NCI-H2081 (cell line): ENCODE results near the gene LRP1.

Source experiments
- DNase-seq, 2 experiments: peaks; one replicate each; lab custom pipeline; 2025; lab: John Stamatoyannopoulos, UW

The LRP1 gene

DNA sequence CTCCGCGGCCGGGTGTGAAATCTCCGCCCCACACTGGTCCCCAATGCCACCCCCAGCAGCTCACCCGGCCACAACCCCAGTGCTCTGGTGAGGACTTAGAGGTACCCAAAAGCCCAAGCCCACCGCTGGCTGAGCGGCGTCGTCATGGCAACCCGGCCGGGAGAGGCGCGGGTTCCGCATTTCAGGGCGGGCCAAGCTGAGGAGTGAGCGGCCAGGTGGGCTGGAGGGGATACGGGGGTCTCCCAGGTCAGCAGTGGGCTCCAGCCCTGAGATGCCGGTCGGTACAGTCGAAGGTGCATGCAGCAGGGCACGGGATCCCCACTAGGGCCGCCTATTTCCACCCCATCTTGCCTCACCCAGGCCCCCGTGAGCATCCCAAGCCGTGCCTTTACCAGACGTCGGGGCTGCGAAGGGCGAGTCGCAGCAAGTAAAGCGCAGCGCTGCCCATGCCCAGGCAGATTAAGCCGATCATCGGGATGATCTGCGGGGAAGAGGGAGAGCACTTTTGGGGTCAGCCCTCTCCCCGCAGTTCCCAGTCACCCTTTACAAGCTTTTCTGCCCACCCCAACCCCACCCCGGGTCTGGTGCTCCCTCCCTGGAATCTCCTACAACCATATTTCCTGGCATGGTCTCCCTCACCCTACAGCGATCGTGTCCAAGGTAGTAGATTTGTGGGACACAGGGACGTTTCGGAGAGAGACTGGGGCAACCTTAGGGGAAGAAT, 108.1 kb downstream of the LRP1 start:
- no peak for DNase-seq

DNA sequence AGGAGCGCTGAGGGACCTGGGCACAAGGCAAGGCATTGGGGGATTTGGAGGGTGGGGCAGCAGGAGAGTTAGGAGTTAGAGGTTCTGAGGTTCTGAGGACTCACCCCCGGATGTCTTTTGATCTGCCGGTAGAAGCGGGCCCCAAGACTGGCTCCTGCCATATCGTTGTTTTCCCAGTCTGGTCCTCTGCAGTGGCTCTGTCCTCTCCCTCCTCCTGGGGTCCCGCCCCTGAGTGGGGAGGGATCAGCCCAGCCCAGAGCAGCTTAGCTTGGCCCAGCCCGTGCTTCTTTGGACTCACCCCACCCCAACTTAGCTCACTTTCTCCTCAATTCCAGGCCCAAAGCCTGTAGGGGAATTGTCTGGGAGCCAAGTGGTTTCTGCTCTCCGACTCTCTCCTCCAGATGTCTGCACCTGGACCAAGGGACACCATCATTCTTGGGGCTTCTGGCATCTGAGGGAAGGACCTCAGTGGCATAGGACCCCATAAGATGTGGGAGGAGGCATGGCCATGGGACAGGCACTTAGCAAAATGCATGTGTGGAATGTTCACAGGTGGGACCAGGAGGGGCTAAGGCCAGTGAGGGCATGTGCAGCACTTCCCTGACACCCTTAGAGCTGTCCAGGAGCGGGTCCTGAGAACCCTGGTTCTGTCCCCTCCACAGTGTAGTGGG, 108.8 kb downstream of the LRP1 start:
- no peak for DNase-seq

DNA sequence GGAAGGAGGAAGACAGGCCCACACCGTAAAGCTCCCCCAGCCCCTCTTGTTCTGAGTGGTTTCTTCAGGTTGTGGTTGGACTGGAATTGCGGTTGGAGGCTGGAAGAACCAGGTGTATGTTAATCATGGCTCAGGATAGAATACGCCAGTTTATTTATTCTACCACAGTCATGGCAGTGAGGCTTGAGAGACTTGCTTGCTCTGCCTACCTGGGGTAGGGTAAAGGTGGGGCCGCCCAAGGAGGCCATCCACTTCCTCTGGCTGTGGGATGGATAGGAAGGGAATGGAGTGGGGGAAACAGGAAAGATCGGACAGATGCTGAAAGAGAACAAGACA, 109.3 kb downstream of the LRP1 start:
- no peak for DNase-seq

- peak; percentile 40 to 42 for DNase-seq
Observed at GRCh38 chr12:57237932-57238853, 109.9 kb downstream of the LRP1 start.

GRCh38 chr12:57238854-57239554, 110.7 kb downstream of the LRP1 start:
- DNase-seq: peak; percentile 78 to 83

- DNase-seq: no peak
Observed at GRCh38 chr12:57239587-57240065, 111.3 kb downstream of the LRP1 start.

GRCh38 chr12:57240066-57240921, 112.0 kb downstream of the LRP1 start:
- peak; percentile 58 to 75 for DNase-seq

DNA sequence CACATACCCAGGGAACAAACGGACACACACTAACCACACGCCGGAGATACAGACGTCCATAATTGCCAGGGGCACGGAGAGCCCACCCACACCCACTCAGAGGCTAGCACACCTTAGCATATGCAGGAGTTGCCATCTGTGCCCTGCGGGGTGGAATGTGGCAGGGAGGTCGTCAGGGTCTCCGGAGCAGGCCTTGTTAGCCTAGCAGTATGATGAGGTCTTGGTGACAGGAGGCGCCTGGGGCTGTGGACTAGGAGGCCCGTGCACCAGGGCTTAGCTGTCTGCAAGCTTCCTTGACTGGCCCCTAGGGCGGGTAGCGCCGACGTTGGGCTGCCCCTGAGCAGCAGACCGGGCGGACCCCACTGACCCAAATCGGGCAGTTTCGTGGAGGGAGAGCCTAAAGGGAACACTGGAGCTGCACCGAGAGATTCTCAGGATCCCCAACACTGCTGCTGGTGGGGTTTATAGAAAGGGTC, 112.7 kb downstream of the LRP1 start:
- DNase-seq: no peak

DNA sequence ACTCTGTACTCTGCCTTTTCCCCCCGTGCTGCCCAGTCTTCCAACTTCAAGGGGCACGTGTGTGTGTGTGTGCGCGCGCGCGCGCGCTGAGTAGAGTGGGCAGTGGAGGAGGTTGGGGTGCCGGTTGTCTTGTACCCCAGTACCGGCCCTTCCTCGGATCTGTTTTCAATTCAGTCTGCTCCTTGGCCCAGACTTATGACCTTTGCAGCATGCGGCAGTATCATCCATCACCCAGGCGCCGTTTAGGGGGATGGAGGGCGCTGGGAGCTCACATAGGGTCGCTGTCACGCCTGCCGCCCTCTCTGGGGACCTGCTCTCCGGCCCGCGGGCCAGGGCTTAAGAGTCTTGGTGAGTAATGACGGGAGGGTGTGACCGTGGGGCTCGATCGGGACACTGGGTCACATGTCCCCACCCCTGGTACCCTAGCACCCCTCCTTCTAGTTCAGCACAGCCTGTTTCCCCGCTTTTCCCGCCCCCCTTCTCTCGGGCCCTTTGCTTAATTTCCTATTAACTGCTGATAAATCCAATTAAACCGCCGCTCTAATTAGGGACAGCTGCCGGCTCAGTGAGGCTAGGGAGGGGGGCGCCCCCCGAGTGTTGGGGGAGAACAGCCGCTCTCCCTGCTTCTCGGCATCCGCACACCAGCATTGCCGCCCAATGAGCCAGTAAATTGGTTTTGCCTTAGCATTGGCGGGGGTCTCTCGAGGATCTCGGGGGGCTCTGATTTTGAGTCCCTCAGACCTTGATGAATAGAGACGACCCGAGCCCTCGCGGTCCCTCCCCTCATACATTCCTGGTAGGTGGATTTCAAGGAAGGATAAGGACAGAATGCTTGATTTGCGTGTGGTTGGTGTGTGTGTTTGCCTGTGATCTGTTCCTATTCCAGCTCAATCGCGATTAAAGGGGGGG, 113.4 kb downstream of the LRP1 start:
- no peak for DNase-seq

DNA sequence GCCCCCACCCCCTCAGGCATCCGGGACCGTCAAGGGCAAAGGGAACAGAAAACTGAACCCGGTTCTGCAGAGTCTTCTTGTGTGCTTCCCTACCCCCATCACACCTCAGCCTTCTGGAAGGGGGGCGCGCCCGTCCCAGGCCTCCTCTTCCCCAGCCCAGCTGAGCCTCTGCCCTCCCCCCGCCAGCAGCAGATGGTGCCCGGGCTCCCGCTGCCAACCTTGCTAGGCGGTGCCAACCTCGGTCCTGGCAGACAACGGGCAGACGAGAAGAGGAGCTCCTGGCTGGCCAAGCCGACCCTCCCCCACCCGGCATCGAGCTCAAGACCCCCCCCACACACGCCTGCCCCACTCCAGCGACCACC, 114.0 kb downstream of the LRP1 start:
- peak; percentile 68 to 78 for DNase-seq

DNA sequence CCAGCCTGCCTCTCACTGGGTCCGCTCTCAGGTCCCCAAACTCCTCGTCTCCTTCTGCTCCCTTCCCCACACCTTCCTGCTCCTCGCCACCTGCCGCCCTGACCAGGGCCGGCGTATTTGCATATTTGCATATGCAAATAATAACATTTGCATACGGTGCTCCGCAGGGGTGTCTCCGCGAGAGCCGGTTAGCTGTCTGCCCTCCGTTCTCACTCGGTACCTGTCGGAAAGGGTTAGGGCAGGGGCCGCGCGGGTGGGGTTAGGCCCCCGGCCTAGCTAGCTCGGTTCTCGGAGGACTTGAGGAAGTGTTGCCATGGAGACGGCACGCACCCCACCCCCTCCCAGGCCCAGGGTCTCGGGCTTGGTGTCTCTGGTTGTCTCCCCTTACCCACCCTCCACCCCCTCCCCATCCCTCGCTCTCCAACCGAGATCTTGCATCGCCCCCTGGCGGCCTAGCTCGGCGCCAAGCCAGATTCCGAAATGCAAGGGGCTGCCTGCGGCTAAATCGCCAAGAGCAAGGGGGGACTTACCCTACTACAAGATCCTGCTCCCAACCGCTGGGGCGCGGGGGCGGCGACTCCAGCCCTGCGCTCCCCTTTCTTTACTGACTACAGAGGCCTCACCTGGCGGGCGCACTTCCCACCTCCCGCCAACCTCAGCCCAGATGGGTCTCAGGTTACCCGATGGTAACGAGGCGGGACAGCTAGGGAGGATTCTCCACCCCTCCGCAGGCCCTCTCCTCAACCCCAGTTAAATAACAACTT, 114.6 kb downstream of the LRP1 start:
- peak; percentile 83 to 86 for DNase-seq

GRCh38 chr12:57243521-57244311, 115.4 kb downstream of the LRP1 start:
- peak; percentile 81 to 83 for DNase-seq

GRCh38 chr12:57244312-57244696, 116.0 kb downstream of the LRP1 start:
- DNase-seq: no peak

DNA sequence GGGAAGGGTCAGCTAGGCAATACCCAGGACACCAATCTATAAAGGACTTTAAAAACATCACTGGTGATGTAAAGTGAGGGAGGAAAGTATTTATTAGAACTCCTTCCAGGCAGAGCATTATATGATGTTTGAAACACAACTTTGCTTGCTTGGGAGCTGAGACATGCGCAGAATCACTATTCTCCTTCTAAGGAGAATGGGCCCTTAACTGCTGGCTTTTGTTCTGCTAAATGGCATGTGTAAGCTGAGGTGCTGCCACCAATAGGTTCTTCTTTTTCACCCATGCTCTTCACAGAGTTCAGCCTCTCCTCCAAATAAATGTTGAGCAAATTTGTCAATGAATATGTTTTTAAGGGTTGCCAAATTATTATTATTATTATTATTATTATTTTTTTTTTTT, 118.8 kb downstream of the LRP1 start:
- no peak for DNase-seq

DNA sequence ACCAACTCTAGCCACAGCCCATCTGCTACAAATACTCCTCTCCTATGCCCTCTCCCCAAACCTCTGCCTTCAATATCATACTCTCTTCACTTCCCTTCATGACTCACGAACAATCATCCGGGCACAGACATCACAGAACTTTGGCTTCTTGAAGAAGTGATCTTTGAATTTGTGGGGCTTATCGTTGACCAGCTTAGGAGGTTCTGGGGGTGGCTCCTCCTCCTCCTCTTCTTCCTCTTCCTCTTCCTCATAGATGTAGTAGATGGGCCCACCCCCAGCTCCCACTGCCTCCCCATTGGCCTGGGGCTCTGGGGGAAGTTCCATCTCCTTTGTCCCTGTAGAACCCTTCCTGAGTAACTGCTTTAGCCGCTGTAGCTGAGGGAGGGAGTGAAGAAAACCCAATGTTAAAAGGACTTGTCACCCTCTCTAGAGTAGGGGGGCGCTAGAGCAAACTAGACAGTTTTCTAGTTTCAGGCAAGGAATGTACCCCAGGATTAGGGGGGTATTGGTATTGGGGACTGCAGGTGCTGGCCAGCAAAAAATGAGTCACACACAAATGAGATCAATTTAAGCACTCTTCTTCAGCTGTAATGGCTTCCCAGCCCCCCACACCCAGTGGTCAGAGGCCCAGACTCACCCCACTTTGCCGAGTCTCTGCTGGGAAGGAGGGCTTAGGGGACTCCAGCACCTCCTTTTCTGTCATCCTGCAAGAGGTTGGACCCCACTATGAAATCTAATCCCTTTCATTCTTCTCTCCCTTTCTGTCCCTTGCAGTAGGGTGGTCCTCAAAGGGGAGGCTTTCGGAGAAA, 120.9 kb downstream of the LRP1 start:
- DNase-seq: no peak

GRCh38 chr12:57250541-57250940, 122.3 kb downstream of the LRP1 start:
- no peak for DNase-seq

GRCh38 chr12:57250956-57251355, 122.7 kb downstream of the LRP1 start, which contains the start of gene STAC3:
TSS of gene STAC3 (minus strand) at chr12:57251187. CDS start at chr12:57249636, 1,551 bp downstream.
- DNase-seq: no peak
